HCT116 (cell line): ENCODE results near the gene NKPD1. TPM values are rescaled to one million over a fixed set of nuclear protein-coding genes. Genes with fewer than 3 reads are reported as not detected.

Experiments used
- ATAC-seq: fragments of 200-7000 bp; cut with Tn5 transposase; 2 replicates; pipeline ENCODE4 v1.9.1; 2020; ENCODE audit warnings: mild to moderate bottlenecking, moderate library complexity
- BruUV-seq: library from RNA; stranded (reverse); fragments of 400-500 nt; replicated peaks from 2 replicates; lab custom pipeline; 2021; lab: Mats Ljungman, UMichigan
- CTCF ChIA-PET: fragments of 300-600 bp; sonication (Branson Sonifier 250); formaldehyde crosslinking; loops from one replicate; lab custom pipeline; 2021; ENCODE audit warnings: antibody characterized with exemption; lab: Charles Lee
- POLR2A ChIA-PET: fragments of 300-600, 350-600 bp; sonication (Branson Sonifier 250); formaldehyde crosslinking; loops from one replicate; lab custom pipeline; 2021; ENCODE audit warnings: antibody characterized with exemption; lab: Charles Lee
- RAD21 ChIA-PET, 2 experiments: fragments of 300-600 bp; sonication (Branson Sonifier 250); formaldehyde crosslinking; loops; one replicate each; lab custom pipeline; 2023; ENCODE audit warnings: low total read pairs in 2 of 2; ENCODE audit not compliant: uncharacterized antibody in 2 of 2, unreplicated experiment in 2 of 2, low non-redundant PET in 1 of 2; lab: Charles Lee
- DNase-seq: peaks from one replicate; pipeline ENCODE4 v3.0.0-alpha.2; 2010; ENCODE audit warnings: low read depth, low spot score
- H2AFZ ChIP-seq: fragments of 200-600 bp; shearing (Covaris generic), sonication (generic); 2 replicates; pipeline ENCODE4 v1.6.1; 2017; ENCODE audit warnings: low read depth, mixed run types, mixed read lengths, antibody characterized with exemption, low read length; ENCODE audit not compliant: poor library complexity, severe bottlenecking
- H3K27ac ChIP-seq: 2 replicates; pipeline ENCODE4 v1.5.1; 2012; ENCODE audit warnings: low read depth, low read length
- H3K27me3 ChIP-seq: fragments of 200-600 bp; sonication (generic); 2 replicates; pipeline ENCODE4 v1.6.1; 2016; ENCODE audit warnings: mixed run types, low read length, mixed read lengths; ENCODE audit not compliant: insufficient read depth
- H3K36me3 ChIP-seq, 2 experiments: fragments of 200-500 bp in 1 of 2; fragments of 200-600 bp in 1 of 2; sonication (Bioruptor generic) in 1 of 2; sonication (generic) in 1 of 2; 2 replicates each; pipeline versions ENCODE4 v1.5.1 to v1.6.1; 2014 to 2016; ENCODE audit warnings: low read length in 2 of 2, inconsistent platforms in 1 of 2, mixed read lengths in 1 of 2, mixed run types in 1 of 2; ENCODE audit not compliant: insufficient read depth in 2 of 2, control insufficient read depth in 1 of 2
- H3K4me1 ChIP-seq, 2 experiments: fragments of 200-600 bp in 1 of 2; sonication (generic) in 1 of 2; 2 replicates each; pipeline versions ENCODE4 v1.5.1 to v1.6.1; 2012 to 2017; ENCODE audit warnings: low read length in 2 of 2, inconsistent platforms in 1 of 2, mild to moderate bottlenecking in 1 of 2, mixed read lengths in 1 of 2, mixed run types in 1 of 2, moderate library complexity in 1 of 2; ENCODE audit not compliant: insufficient read depth in 2 of 2, control insufficient read depth in 1 of 2
- H3K4me2 ChIP-seq: fragments of 200-600 bp; sonication (generic); 2 replicates; pipeline ENCODE4 v1.6.1; 2017; ENCODE audit warnings: mixed run types, low read length, mixed read lengths
- H3K4me3 ChIP-seq, 2 experiments: fragments of 200-600 bp in 1 of 2; sonication (generic) in 1 of 2; replicated peaks in 1 of 2; 2 replicates each; pipeline ENCODE4 v1.5.1; 2011 to 2016; ENCODE audit warnings: low read length in 2 of 2, control low read depth in 1 of 2, low read depth in 1 of 2, mild to moderate bottlenecking in 1 of 2, mixed read lengths in 1 of 2, mixed run types in 1 of 2
- H3K79me2 ChIP-seq: fragments of 200-600 bp; sonication (generic); 2 replicates; pipeline ENCODE4 v1.6.1; 2017; ENCODE audit warnings: mild to moderate bottlenecking, mixed run types, low read length, moderate library complexity, mixed read lengths; ENCODE audit not compliant: insufficient read depth
- H3K9ac ChIP-seq: fragments of 200-600 bp; sonication (generic); 2 replicates; pipeline ENCODE4 v1.6.1; 2016; ENCODE audit warnings: low read length, mixed read lengths
- H3K9me2 ChIP-seq: fragments of 200-600 bp; sonication (generic), shearing (Covaris generic); 2 replicates; pipeline ENCODE4 v1.6.1; 2017; ENCODE audit warnings: mixed run types, mild to moderate bottlenecking, moderate library complexity; ENCODE audit not compliant: insufficient read depth
- H3K9me3 ChIP-seq, 2 experiments: fragments of 200-500 bp in 1 of 2; fragments of 200-600 bp in 1 of 2; sonication (Bioruptor generic) in 1 of 2; sonication (generic) in 1 of 2; 2 replicates each; pipeline ENCODE4 v1.6.1; 2014 to 2017; ENCODE audit warnings: low read length in 2 of 2, mixed read lengths in 2 of 2, inconsistent platforms in 1 of 2, low read depth in 1 of 2, mild to moderate bottlenecking in 1 of 2, mixed run types in 1 of 2, moderate library complexity in 1 of 2; ENCODE audit not compliant: control insufficient read depth in 1 of 2, insufficient read depth in 1 of 2
- H4K20me1 ChIP-seq: fragments of 200-600 bp; sonication (generic), shearing (Covaris generic); 2 replicates; pipeline ENCODE4 v1.6.1; 2017; ENCODE audit warnings: mixed run types, mild to moderate bottlenecking, moderate library complexity; ENCODE audit not compliant: insufficient read depth
- CEBPB ChIP-seq: IDR thresholded peaks from 2 replicates; pipeline ENCODE4 v1.6.1; 2012; ENCODE audit warnings: low read depth
- EGR1 ChIP-seq: IDR thresholded peaks from 2 replicates; pipeline ENCODE4 v1.6.1; 2012; ENCODE audit warnings: low read depth
- ELF1 ChIP-seq: IDR thresholded peaks from 2 replicates; pipeline ENCODE4 v1.6.1; 2012; ENCODE audit warnings: low read depth, borderline replicate concordance
- EZH2phosphoT487 ChIP-seq: fragments of 200-600 bp; IDR thresholded peaks from 2 replicates; pipeline ENCODE4 v1.6.1; 2018; ENCODE audit warnings: antibody characterized with exemption, borderline replicate concordance
- FOSL1 ChIP-seq: IDR thresholded peaks from 2 replicates; pipeline ENCODE4 v1.6.1; 2012; ENCODE audit warnings: low read depth
- POLR2AphosphoS5 ChIP-seq: IDR thresholded peaks from 2 replicates; pipeline ENCODE4 v1.6.1; 2011; ENCODE audit warnings: mild to moderate bottlenecking, low read depth, low read length, moderate library complexity
- RAD21 ChIP-seq: IDR thresholded peaks from 2 replicates; pipeline ENCODE4 v1.6.1; 2012; ENCODE audit warnings: low read depth, mild to moderate bottlenecking
- SIN3A ChIP-seq: IDR thresholded peaks from 2 replicates; pipeline ENCODE4 v1.6.1; 2012; ENCODE audit warnings: low read depth
- SRF ChIP-seq: IDR thresholded peaks from 2 replicates; pipeline ENCODE4 v1.6.1; 2012; ENCODE audit warnings: low read depth
- TCF7L2 ChIP-seq: IDR thresholded peaks from 2 replicates; pipeline ENCODE4 v1.7.0; 2011; ENCODE audit warnings: borderline replicate concordance, inconsistent platforms; ENCODE audit not compliant: insufficient read depth, insufficient read length; ENCODE audit errors: extremely low read depth
- YY1 ChIP-seq: IDR thresholded peaks from 2 replicates; pipeline ENCODE4 v1.6.1; 2011; ENCODE audit warnings: low read length, low read depth, moderate library complexity, mild to moderate bottlenecking; ENCODE audit not compliant: insufficient replicate concordance; ENCODE audit errors: extremely low read depth
- ZFX ChIP-seq: fragments of 450-650 bp; IDR thresholded peaks from 2 replicates; pipeline ENCODE4 v1.6.1; 2017
- ZNF274 ChIP-seq: fragments of 200-500 bp; sonication (Bioruptor generic); IDR thresholded peaks from 2 replicates; pipeline ENCODE4 v1.6.1; 2014; ENCODE audit warnings: mild to moderate bottlenecking, low read depth, low read length, inconsistent platforms
- intact Hi-C: fragments of 100-400 bp; cut with micrococcal nuclease; formaldehyde crosslinking; loops from 2 replicates; pipeline ENCODE4 v1.10.0; 2022
- total RNA-seq: library from RNA; stranded (reverse); gene quantifications from one replicate; pipeline ENCODE4 v1.2.1, GENCODE V29; 2021; ENCODE audit not compliant: unreplicated experiment
- TF ChIP-seq, protein P1 (sequence below): IDR thresholded peaks from 2 replicates; pipeline ENCODE4 v1.6.1; 2012; ENCODE audit warnings: low read depth
- TF ChIP-seq, protein P2 (sequence below): IDR thresholded peaks from 2 replicates; pipeline ENCODE4 v1.6.1; 2012
- TF ChIP-seq, protein P3 (sequence below): IDR thresholded peaks from 2 replicates; pipeline ENCODE4 v1.6.1; 2012
- TF ChIP-seq, protein P4 (sequence below): IDR thresholded peaks from 2 replicates; pipeline ENCODE4 v1.6.1; 2011; ENCODE audit warnings: mild to moderate bottlenecking, low read length, moderate library complexity; ENCODE audit not compliant: insufficient replicate concordance; ENCODE audit errors: extremely low read depth

The NKPD1 gene
- total RNA-seq, 1 experiment from 2014 or later: 0.64 TPM

DNA sequence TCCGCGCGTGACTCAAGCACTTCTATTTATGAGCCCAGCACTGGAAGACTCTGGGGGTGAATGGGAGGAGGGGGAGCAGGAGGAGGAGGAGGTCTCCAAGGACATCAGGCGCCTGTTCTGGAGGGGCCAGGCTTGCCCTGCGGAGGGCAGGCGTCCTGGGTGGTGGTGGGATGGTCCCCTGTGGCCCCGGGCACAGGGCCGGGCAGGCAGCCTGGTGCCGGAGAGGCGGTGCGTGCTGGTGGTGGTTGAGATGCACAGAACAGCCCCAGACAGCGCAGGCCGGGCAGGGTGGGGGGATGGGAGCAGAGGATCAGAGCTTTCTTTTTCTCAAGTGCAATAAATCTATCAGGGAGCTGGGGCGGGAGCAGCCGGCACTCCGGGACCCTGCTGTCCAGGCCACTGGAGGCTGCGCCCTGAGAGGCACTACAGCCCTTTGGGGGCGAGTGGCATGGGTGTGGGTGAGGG is 14.0 kb downstream of the NKPD1 start:
- Histone ChIP-seq H3K27ac (no peak overlapping the region), H3K4me1 (peaks cover 11 to 23% of the 10 kb centered on the region in 2 experiments), H3K9ac (no peak overlapping the region), H3K27me3 (no peaks in the 10 kb centered on the region), H3K4me2 (no peak overlapping the region), H3K9me2 (no peaks in the 10 kb centered on the region), H4K20me1 (no peaks in the 10 kb centered on the region), H3K9me3 (no peaks in the 10 kb centered on the region), H3K79me2 (no peaks in the 10 kb centered on the region), H3K4me3 (no peak overlapping the region), H3K36me3 (no peaks in the 10 kb centered on the region; a peak in 1 of 4 replicates), H2AFZ (no peak overlapping the region)
- intact Hi-C loops: no loop called here
- ATAC-seq (no peak), DNase-seq (no peak)
- CTCF ChIA-PET: no interaction called here
- TF ChIP-seq, protein P1, sequence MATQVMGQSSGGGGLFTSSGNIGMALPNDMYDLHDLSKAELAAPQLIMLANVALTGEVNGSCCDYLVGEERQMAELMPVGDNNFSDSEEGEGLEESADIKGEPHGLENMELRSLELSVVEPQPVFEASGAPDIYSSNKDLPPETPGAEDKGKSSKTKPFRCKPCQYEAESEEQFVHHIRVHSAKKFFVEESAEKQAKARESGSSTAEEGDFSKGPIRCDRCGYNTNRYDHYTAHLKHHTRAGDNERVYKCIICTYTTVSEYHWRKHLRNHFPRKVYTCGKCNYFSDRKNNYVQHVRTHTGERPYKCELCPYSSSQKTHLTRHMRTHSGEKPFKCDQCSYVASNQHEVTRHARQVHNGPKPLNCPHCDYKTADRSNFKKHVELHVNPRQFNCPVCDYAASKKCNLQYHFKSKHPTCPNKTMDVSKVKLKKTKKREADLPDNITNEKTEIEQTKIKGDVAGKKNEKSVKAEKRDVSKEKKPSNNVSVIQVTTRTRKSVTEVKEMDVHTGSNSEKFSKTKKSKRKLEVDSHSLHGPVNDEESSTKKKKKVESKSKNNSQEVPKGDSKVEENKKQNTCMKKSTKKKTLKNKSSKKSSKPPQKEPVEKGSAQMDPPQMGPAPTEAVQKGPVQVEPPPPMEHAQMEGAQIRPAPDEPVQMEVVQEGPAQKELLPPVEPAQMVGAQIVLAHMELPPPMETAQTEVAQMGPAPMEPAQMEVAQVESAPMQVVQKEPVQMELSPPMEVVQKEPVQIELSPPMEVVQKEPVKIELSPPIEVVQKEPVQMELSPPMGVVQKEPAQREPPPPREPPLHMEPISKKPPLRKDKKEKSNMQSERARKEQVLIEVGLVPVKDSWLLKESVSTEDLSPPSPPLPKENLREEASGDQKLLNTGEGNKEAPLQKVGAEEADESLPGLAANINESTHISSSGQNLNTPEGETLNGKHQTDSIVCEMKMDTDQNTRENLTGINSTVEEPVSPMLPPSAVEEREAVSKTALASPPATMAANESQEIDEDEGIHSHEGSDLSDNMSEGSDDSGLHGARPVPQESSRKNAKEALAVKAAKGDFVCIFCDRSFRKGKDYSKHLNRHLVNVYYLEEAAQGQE: no peak
- TF ChIP-seq ZNF274 (no peak), SRF (no peak), CEBPB (no peak), EGR1 (no peak), YY1 (no peak), FOSL1 (no peak), ZFX (no peak), RAD21 (no peak), POLR2AphosphoS5 (no peak), EZH2phosphoT487 (no peak), TCF7L2 (no peak), SIN3A (no peak), ELF1 (no peak)
- TF ChIP-seq, protein P2, sequence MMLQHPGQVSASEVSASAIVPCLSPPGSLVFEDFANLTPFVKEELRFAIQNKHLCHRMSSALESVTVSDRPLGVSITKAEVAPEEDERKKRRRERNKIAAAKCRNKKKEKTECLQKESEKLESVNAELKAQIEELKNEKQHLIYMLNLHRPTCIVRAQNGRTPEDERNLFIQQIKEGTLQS: no peak
- TF ChIP-seq, protein P3, sequence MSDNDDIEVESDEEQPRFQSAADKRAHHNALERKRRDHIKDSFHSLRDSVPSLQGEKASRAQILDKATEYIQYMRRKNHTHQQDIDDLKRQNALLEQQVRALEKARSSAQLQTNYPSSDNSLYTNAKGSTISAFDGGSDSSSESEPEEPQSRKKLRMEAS: no peak
- TF ChIP-seq, protein P4, sequence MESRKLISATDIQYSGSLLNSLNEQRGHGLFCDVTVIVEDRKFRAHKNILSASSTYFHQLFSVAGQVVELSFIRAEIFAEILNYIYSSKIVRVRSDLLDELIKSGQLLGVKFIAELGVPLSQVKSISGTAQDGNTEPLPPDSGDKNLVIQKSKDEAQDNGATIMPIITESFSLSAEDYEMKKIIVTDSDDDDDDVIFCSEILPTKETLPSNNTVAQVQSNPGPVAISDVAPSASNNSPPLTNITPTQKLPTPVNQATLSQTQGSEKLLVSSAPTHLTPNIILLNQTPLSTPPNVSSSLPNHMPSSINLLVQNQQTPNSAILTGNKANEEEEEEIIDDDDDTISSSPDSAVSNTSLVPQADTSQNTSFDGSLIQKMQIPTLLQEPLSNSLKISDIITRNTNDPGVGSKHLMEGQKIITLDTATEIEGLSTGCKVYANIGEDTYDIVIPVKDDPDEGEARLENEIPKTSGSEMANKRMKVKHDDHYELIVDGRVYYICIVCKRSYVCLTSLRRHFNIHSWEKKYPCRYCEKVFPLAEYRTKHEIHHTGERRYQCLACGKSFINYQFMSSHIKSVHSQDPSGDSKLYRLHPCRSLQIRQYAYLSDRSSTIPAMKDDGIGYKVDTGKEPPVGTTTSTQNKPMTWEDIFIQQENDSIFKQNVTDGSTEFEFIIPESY: no peak
- POLR2A ChIA-PET: no interaction called here
- BruUV-seq: no TSS peak
- RAD21 ChIA-PET: no interaction called here
